HEK293 (cell line): Measurements from ENCODE around the gene ZC3H18.
"Not testable (repeated sequence)": the region's sequence is repeated elsewhere in the genome, so short reads cannot be mapped to it uniquely, and the experiment has no call there.

ENCODE experiments used
- CTCF ChIA-PET: fragments of 350-600 bp; formaldehyde crosslinking; extraction: SDS; loops from one replicate; lab custom pipeline; 2021; ENCODE audit warnings: antibody characterized with exemption; lab: Yijun Ruan, JAX
- POLR2A ChIA-PET: fragments of 300-600 bp; formaldehyde crosslinking; extraction: SDS; loops from one replicate; lab custom pipeline; 2020; ENCODE audit warnings: antibody characterized with exemption, inconsistent platforms; lab: Yijun Ruan, JAX
- H3K27ac ChIP-seq: fragments of 200-500 bp; sonication (Bioruptor generic); 2 replicates; pipeline ENCODE4 v1.5.1; 2014; ENCODE audit warnings: low read depth, low read length, control low read depth, inconsistent platforms; ENCODE audit errors: extremely low read depth
- H3K36me3 ChIP-seq, 2 experiments: fragments of 200-500 bp in 1 of 2; sonication (Bioruptor generic) in 1 of 2; 1 replicate in 1 of 2; 2 replicates in 1 of 2; pipeline ENCODE4 v1.5.1; 2014 to 2017; ENCODE audit warnings: inconsistent platforms in 2 of 2, low read length in 2 of 2; ENCODE audit not compliant: control insufficient read depth in 2 of 2, insufficient read depth in 1 of 2
- H3K4me1 ChIP-seq: fragments of 200-500 bp; sonication (Bioruptor generic); 2 replicates; pipeline ENCODE4 v1.5.1; 2014; ENCODE audit warnings: mild to moderate bottlenecking, low read length, inconsistent platforms; ENCODE audit not compliant: control insufficient read depth, insufficient read depth
- H3K4me3 ChIP-seq: 2 replicates; pipeline ENCODE4 v1.5.1; 2011; ENCODE audit warnings: low read depth, mild to moderate bottlenecking, control low read depth, low read length, moderate library complexity
- H3K9me3 ChIP-seq: fragments of 200-500 bp; sonication (Bioruptor generic); 2 replicates; pipeline ENCODE4 v1.5.1; 2014; ENCODE audit warnings: low read depth, low read length, inconsistent platforms; ENCODE audit not compliant: control insufficient read depth, insufficient read depth
- TCF7L2 ChIP-seq: IDR thresholded peaks from 2 replicates; pipeline ENCODE4 v1.6.1; 2011; ENCODE audit warnings: low read depth, mild to moderate bottlenecking, inconsistent platforms, low read length, moderate library complexity, borderline replicate concordance
- WT1 ChIP-seq: fragments of 450-650 bp; formaldehyde crosslinking; IDR thresholded peaks from 2 replicates; pipeline ENCODE4 v1.5.1; 2016; ENCODE audit warnings: missing biosample characterization, missing genetic modification characterization
- ZBTB21 ChIP-seq: fragments of 450-650 bp; formaldehyde crosslinking; IDR thresholded peaks from 2 replicates; pipeline ENCODE4 v1.5.1; 2017; ENCODE audit warnings: missing biosample characterization, missing genetic modification characterization
- ZBTB8A ChIP-seq: fragments of 450-650 bp; formaldehyde crosslinking; IDR thresholded peaks from 2 replicates; pipeline ENCODE4 v1.5.1; 2016; ENCODE audit warnings: missing biosample characterization, missing genetic modification characterization
- ZNF121 ChIP-seq: fragments of 450-650 bp; formaldehyde crosslinking; IDR thresholded peaks from 2 replicates; pipeline ENCODE4 v1.5.1; 2016; ENCODE audit warnings: missing biosample characterization, missing genetic modification characterization
- ZNF140 ChIP-seq: fragments of 450-650 bp; formaldehyde crosslinking; IDR thresholded peaks from 2 replicates; pipeline ENCODE4 v1.5.1; 2016; ENCODE audit warnings: missing biosample characterization, missing genetic modification characterization
- ZNF19 ChIP-seq: fragments of 450-650 bp; formaldehyde crosslinking; IDR thresholded peaks from 2 replicates; pipeline ENCODE4; 2016; ENCODE audit warnings: missing biosample characterization, missing genetic modification characterization, low read depth
- ZNF266 ChIP-seq: fragments of 450-650 bp; formaldehyde crosslinking; IDR thresholded peaks from 2 replicates; pipeline ENCODE4 v1.5.1; 2016; ENCODE audit warnings: missing biosample characterization, missing genetic modification characterization, low read depth
- ZNF394 ChIP-seq: fragments of 450-650 bp; formaldehyde crosslinking; IDR thresholded peaks from 2 replicates; pipeline ENCODE4 v1.5.1; 2016; ENCODE audit warnings: missing biosample characterization, missing genetic modification characterization, mild to moderate bottlenecking, moderate library complexity, borderline replicate concordance
- ZNF416 ChIP-seq: fragments of 450-650 bp; formaldehyde crosslinking; IDR thresholded peaks from 2 replicates; pipeline ENCODE4 v1.5.1; 2016; ENCODE audit warnings: missing biosample characterization, missing genetic modification characterization
- ZNF426 ChIP-seq: fragments of 450-650 bp; formaldehyde crosslinking; IDR thresholded peaks from 2 replicates; pipeline ENCODE4 v1.5.1; 2017; ENCODE audit warnings: missing biosample characterization, missing genetic modification characterization, mild to moderate bottlenecking, inconsistent platforms, moderate library complexity
- ZNF555 ChIP-seq: fragments of 450-650 bp; formaldehyde crosslinking; conservative IDR thresholded peaks from 2 replicates; pipeline ENCODE4 v1.5.1; 2017; ENCODE audit warnings: missing biosample characterization, mild to moderate bottlenecking, missing genetic modification characterization, inconsistent platforms
- ZNF558 ChIP-seq: fragments of 450-650 bp; formaldehyde crosslinking; IDR thresholded peaks from 2 replicates; pipeline ENCODE4 v1.5.1; 2016; ENCODE audit warnings: missing biosample characterization, missing genetic modification characterization
- ZNF560 ChIP-seq: fragments of 450-650 bp; formaldehyde crosslinking; IDR thresholded peaks from 2 replicates; pipeline ENCODE4 v1.5.1; 2017; ENCODE audit warnings: missing biosample characterization, missing genetic modification characterization, borderline replicate concordance
- ZNF623 ChIP-seq: fragments of 450-650 bp; formaldehyde crosslinking; IDR thresholded peaks from 2 replicates; pipeline ENCODE4 v1.5.1; 2016; ENCODE audit warnings: missing biosample characterization, missing genetic modification characterization
- ZNF629 ChIP-seq: fragments of 450-650 bp; formaldehyde crosslinking; IDR thresholded peaks from 2 replicates; pipeline ENCODE4 v1.5.1; 2017; ENCODE audit warnings: missing biosample characterization, missing genetic modification characterization
- ZNF654 ChIP-seq: fragments of 450-650 bp; formaldehyde crosslinking; IDR thresholded peaks from 2 replicates; pipeline ENCODE4 v1.5.1; 2016; ENCODE audit warnings: low read depth, missing biosample characterization, missing genetic modification characterization
- ZNF664 ChIP-seq: fragments of 450-650 bp; formaldehyde crosslinking; IDR thresholded peaks from 2 replicates; pipeline ENCODE4 v1.5.1; 2016; ENCODE audit warnings: missing biosample characterization, missing genetic modification characterization
- ZNF768 ChIP-seq: fragments of 450-650 bp; formaldehyde crosslinking; IDR thresholded peaks from 2 replicates; pipeline ENCODE4 v1.5.1; 2018; ENCODE audit warnings: missing biosample characterization, mild to moderate bottlenecking, missing genetic modification characterization
- ZXDB ChIP-seq: fragments of 450-650 bp; formaldehyde crosslinking; IDR thresholded peaks from 2 replicates; pipeline ENCODE4 v1.5.1; 2016; ENCODE audit warnings: missing biosample characterization, missing genetic modification characterization
- TF ChIP-seq, protein P1 (sequence below): fragments of 450-650 bp; formaldehyde crosslinking; conservative IDR thresholded peaks from 2 replicates; pipeline ENCODE4 v1.5.1; 2016; ENCODE audit warnings: low read depth, missing biosample characterization, missing genetic modification characterization
- TF ChIP-seq, protein P2 (sequence below): fragments of 450-650 bp; formaldehyde crosslinking; conservative IDR thresholded peaks from 2 replicates; pipeline ENCODE4 v1.5.1; 2016; ENCODE audit warnings: low read depth, missing biosample characterization, missing genetic modification characterization
- TF ChIP-seq, protein P3 (sequence below): fragments of 450-650 bp; formaldehyde crosslinking; IDR thresholded peaks from 2 replicates; pipeline ENCODE4 v1.5.1; 2016; ENCODE audit warnings: missing biosample characterization, missing genetic modification characterization

The ZC3H18 gene

DNA sequence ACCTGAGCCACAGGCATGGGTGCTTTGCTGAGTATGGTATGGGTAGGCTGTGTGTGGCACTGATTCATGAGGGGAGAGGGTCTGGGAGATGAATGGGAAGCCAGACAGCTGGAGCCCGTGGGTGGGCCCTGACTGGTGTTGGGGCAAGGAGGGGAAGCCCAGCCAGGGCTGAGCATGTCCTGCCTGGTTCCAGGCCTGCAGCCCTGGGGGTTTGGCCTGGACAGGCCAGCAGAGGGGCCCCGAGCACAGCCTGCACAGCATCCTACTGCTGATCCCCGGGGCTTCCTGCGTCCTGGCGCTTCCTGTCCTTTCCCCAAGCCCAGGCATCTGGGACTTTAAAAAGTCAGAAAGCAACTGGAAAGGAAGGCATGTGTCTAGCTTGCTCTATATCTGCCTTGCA lies 97.3 kb downstream of the ZC3H18 start:
- Histone ChIP-seq H3K36me3 (peaks cover 0 to 2% of the 10 kb centered on the region in 2 experiments; a peak in 2 of 3 replicates), H3K4me3 (no peak overlapping the region), H3K27ac (no peak overlapping the region), H3K9me3 (no peaks in the 10 kb centered on the region), H3K4me1 (no peaks in the 10 kb centered on the region)
- ChIA-PET CTCF (no interaction called here), POLR2A (no interaction called here)
- TF ChIP-seq ZBTB21 (tag by site-specific recombination) (no peak), TCF7L2 (no peak), ZNF121 (tag by site-specific recombination) (no peak), WT1 (tag by site-specific recombination) (no peak), ZNF416 (no peak)

DNA sequence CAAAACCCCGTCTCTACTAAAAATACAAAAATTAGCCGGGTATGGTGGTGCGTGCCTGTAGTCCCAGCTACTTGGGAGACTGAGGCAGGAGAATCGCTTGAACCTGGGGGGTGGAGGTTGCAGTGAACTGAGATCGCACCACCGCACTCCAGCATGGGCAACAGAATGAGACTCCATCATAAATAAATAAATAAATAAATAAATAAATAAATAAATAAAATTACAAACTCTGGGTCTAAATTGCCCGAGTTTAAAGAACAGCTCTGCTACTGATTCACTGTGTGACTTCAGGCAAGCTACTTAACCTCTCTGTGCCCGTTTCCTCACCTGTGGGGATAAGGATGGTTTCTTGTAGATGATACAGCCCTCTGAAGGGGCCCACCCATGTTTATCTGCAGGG lies 99.3 kb downstream of the ZC3H18 start:
- POLR2A ChIA-PET: not testable (repeated sequence)
- CTCF ChIA-PET: interaction anchor here (1.4 kb wide), 1 partner anchor 18 kb away, joined by 9 read pairs; no protein-coding TSS in a partner anchor
- 0 out of 2 replicates have a peak, but pooled peaks have one; percentile 35 for TF ChIP-seq ZNF19 (tag by site-specific recombination)
- 0 out of 2 replicates have a peak, but pooled peaks have one; percentile 41 for TF ChIP-seq ZBTB21 (tag by site-specific recombination)
- TF ChIP-seq, protein P1, sequence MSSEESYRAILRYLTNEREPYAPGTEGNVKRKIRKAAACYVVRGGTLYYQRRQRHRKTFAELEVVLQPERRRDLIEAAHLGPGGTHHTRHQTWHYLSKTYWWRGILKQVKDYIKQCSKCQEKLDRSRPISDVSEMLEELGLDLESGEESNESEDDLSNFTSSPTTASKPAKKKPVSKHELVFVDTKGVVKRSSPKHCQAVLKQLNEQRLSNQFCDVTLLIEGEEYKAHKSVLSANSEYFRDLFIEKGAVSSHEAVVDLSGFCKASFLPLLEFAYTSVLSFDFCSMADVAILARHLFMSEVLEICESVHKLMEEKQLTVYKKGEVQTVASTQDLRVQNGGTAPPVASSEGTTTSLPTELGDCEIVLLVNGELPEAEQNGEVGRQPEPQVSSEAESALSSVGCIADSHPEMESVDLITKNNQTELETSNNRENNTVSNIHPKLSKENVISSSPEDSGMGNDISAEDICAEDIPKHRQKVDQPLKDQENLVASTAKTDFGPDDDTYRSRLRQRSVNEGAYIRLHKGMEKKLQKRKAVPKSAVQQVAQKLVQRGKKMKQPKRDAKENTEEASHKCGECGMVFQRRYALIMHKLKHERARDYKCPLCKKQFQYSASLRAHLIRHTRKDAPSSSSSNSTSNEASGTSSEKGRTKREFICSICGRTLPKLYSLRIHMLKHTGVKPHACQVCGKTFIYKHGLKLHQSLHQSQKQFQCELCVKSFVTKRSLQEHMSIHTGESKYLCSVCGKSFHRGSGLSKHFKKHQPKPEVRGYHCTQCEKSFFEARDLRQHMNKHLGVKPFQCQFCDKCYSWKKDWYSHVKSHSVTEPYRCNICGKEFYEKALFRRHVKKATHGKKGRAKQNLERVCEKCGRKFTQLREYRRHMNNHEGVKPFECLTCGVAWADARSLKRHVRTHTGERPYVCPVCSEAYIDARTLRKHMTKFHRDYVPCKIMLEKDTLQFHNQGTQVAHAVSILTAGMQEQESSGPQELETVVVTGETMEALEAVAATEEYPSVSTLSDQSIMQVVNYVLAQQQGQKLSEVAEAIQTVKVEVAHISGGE: peak; percentile 83
- peak; percentile 56; the same call in 1 of the 2 replicates for TF ChIP-seq ZNF266 (tag by site-specific recombination)
- peak; percentile 69; the same call in 1 of the 2 replicates for TF ChIP-seq ZNF140 (tag by site-specific recombination)
- peak; percentile 79 for TF ChIP-seq ZNF555 (tag by site-specific recombination)
- TF ChIP-seq ZNF426 (tag by site-specific recombination): peak; percentile 83
- TF ChIP-seq, protein P2, sequence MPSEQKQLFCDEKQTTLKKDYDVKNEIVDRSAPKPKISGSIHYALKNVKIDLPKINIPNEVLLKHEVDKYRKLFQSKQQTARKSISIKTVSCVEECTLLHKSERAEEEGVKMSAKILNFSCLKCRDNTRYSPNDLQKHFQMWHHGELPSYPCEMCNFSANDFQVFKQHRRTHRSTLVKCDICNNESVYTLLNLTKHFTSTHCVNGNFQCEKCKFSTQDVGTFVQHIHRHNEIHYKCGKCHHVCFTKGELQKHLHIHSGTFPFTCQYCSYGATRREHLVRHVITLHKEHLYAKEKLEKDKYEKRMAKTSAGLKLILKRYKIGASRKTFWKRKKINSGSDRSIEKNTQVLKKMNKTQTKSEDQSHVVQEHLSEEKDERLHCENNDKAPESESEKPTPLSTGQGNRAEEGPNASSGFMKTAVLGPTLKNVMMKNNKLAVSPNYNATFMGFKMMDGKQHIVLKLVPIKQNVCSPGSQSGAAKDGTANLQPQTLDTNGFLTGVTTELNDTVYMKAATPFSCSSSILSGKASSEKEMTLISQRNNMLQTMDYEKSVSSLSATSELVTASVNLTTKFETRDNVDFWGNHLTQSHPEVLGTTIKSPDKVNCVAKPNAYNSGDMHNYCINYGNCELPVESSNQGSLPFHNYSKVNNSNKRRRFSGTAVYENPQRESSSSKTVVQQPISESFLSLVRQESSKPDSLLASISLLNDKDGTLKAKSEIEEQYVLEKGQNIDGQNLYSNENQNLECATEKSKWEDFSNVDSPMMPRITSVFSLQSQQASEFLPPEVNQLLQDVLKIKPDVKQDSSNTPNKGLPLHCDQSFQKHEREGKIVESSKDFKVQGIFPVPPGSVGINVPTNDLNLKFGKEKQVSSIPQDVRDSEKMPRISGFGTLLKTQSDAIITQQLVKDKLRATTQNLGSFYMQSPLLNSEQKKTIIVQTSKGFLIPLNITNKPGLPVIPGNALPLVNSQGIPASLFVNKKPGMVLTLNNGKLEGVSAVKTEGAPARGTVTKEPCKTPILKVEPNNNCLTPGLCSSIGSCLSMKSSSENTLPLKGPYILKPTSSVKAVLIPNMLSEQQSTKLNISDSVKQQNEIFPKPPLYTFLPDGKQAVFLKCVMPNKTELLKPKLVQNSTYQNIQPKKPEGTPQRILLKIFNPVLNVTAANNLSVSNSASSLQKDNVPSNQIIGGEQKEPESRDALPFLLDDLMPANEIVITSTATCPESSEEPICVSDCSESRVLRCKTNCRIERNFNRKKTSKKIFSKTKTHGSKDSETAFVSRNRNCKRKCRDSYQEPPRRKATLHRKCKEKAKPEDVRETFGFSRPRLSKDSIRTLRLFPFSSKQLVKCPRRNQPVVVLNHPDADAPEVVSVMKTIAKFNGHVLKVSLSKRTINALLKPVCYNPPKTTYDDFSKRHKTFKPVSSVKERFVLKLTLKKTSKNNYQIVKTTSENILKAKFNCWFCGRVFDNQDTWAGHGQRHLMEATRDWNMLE: peak; percentile 79
- TF ChIP-seq ZNF629 (tag by site-specific recombination): 0 out of 2 replicates have a peak, but pooled peaks have one; percentile 19
- TF ChIP-seq ZNF558 (tag by site-specific recombination): 0 out of 2 replicates have a peak, but pooled peaks have one; percentile 50
- peak; percentile 71 for TF ChIP-seq ZNF623 (tag by site-specific recombination)
- peak; percentile 91 for TF ChIP-seq ZNF394
- peak; percentile 65 for TF ChIP-seq ZXDB (tag by site-specific recombination)
- TF ChIP-seq, protein P3, sequence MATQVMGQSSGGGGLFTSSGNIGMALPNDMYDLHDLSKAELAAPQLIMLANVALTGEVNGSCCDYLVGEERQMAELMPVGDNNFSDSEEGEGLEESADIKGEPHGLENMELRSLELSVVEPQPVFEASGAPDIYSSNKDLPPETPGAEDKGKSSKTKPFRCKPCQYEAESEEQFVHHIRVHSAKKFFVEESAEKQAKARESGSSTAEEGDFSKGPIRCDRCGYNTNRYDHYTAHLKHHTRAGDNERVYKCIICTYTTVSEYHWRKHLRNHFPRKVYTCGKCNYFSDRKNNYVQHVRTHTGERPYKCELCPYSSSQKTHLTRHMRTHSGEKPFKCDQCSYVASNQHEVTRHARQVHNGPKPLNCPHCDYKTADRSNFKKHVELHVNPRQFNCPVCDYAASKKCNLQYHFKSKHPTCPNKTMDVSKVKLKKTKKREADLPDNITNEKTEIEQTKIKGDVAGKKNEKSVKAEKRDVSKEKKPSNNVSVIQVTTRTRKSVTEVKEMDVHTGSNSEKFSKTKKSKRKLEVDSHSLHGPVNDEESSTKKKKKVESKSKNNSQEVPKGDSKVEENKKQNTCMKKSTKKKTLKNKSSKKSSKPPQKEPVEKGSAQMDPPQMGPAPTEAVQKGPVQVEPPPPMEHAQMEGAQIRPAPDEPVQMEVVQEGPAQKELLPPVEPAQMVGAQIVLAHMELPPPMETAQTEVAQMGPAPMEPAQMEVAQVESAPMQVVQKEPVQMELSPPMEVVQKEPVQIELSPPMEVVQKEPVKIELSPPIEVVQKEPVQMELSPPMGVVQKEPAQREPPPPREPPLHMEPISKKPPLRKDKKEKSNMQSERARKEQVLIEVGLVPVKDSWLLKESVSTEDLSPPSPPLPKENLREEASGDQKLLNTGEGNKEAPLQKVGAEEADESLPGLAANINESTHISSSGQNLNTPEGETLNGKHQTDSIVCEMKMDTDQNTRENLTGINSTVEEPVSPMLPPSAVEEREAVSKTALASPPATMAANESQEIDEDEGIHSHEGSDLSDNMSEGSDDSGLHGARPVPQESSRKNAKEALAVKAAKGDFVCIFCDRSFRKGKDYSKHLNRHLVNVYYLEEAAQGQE (tag by site-specific recombination): peak; percentile 43; the same call in 1 of the 2 replicates
- peak; percentile 68 for TF ChIP-seq ZNF664 (tag by site-specific recombination)
- TF ChIP-seq ZNF768: 0 out of 2 replicates have a peak, but pooled peaks have one; percentile 18
- TF ChIP-seq ZBTB8A: peak; percentile 58; the same call in 1 of the 2 replicates
- peak; percentile 64; the same call in 1 of the 2 replicates for TF ChIP-seq ZNF560 (tag by site-specific recombination)
- peak; percentile 23; the same call in 1 of the 2 replicates for TF ChIP-seq ZNF654

More for the DNA sequence above, 99.3 kb downstream of the ZC3H18 start:
- not testable (repeated sequence) for H3K4me3 ChIP-seq, H3K9me3 ChIP-seq, H3K27ac ChIP-seq, H3K36me3 ChIP-seq, H3K4me1 ChIP-seq
